ENCODE measurements around the gene MAP3K6.

The MAP3K6 gene

GRCh38 chr1:27332536-27333281 is 34.1 kb downstream of the MAP3K6 start:
- no peak for DNase-seq

GRCh38 chr1:27331922-27332321 is 34.8 kb downstream of the MAP3K6 start:
- DNase-seq, result no peak

GRCh38 chr1:27331426-27331825 is 35.3 kb downstream of the MAP3K6 start:
- DNase-seq, result no peak

- DNase-seq, result no peak
Measured at GRCh38 chr1:27330786-27331185, 36.0 kb downstream of the MAP3K6 start.

GRCh38 chr1:27327964-27328363 is 38.8 kb downstream of the MAP3K6 start:
- DNase-seq, result no peak

- DNase-seq, result no peak
Measured at GRCh38 chr1:27325286-27325685, 41.5 kb downstream of the MAP3K6 start.

- peak; percentile 47 for DNase-seq
Measured at GRCh38 chr1:27322569-27323240, 44.1 kb downstream of the MAP3K6 start.

- DNase-seq, result peak; percentile 98
Measured at GRCh38 chr1:27321813-27322568, 44.8 kb downstream of the MAP3K6 start, which contains the start of gene TMEM222. TSS of gene TMEM222 (plus strand) at chr1:27322163. CDS start at chr1:27322198, 35 bp downstream.

- DNase-seq, result peak; percentile 51
Measured at GRCh38 chr1:27318596-27318995, 48.2 kb downstream of the MAP3K6 start.

- no peak for DNase-seq
Measured at GRCh38 chr1:27318136-27318535, 48.6 kb downstream of the MAP3K6 start.

GRCh38 chr1:27316860-27317259 is 49.9 kb downstream of the MAP3K6 start:
- no peak for DNase-seq

GRCh38 chr1:27314737-27315136 is 52.0 kb downstream of the MAP3K6 start:
- DNase-seq, result no peak

- no peak for DNase-seq
Measured at GRCh38 chr1:27314169-27314568, 52.6 kb downstream of the MAP3K6 start.

- DNase-seq, result peak; percentile 66
Measured at GRCh38 chr1:27307874-27308598, 58.7 kb downstream of the MAP3K6 start.

- peak; percentile 91 for DNase-seq
Measured at GRCh38 chr1:27306892-27307761, 59.6 kb downstream of the MAP3K6 start.

- DNase-seq, result no peak
Measured at GRCh38 chr1:27306071-27306470, 60.7 kb downstream of the MAP3K6 start.

Data from NCI-H2171 treated with DMSO at 0.1 percent for 48 hours (cell line).